ENCODE measurements around the gene CABP1. TPM values are rescaled to one million over a fixed set of nuclear protein-coding genes. Genes with fewer than 3 reads are reported as not detected.

CABP1 gene
- total RNA-seq, 4 donors from 2014 or later: 0.54 to 3.3 (median 0.95) TPM; not detected in 1

DNA sequence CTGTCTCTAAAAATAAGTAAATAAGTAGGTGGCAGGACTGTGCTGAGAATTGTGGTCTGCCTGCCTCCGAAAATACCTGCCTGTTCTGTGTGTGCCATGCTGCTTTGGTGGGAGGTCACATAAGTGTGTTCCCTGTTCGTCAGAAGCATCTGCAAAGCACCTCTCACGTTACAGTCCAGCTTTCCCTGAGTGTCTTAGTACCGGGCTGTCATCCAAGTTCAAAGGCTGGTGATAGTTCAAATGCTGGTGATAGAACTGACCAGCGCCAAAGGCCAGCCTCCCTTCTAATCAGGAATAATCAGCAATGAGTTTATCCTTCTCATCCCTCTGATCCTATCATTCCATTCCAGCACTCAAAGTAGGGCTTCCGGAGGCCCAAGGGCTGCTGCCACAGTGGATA, 5.6 kb downstream of the CABP1 start:
- DNase-seq: no peak
- Histone ChIP-seq H3K27ac (no peak overlapping the region), H3K36me3 (no peaks in the 10 kb centered on the region), H3K9me3 (no peaks in the 10 kb centered on the region), H3K27me3 (peaks cover 0 to 11% of the 10 kb centered on the region in 2 donors), H3K4me1 (peaks cover 0 to 20% (median 9%) of the 10 kb centered on the region in 4 donors), H3K4me3 (no peak overlapping the region)
- TF ChIP-seq POLR2A (IDR thresholded peaks at IDR 0.05): no peak
- TF ChIP-seq CTCF (IDR thresholded peaks at IDR 0.05): no peak

GRCh38 chr12:120647375-120647755, 6.9 kb downstream of the CABP1 start:
- no peak for DNase-seq
- Histone ChIP-seq H3K36me3 (no peaks in the 10 kb centered on the region), H3K27me3 (peaks cover 0 to 2% of the 10 kb centered on the region in 2 donors), H3K27ac (no peak overlapping the region), H3K9me3 (no peaks in the 10 kb centered on the region), H3K4me3 (no peak overlapping the region), H3K4me1 (peaks cover 0 to 12% (median 4%) of the 10 kb centered on the region in 4 donors)
- TF ChIP-seq POLR2A (IDR thresholded peaks at IDR 0.05): no peak
- TF ChIP-seq CTCF (IDR thresholded peaks at IDR 0.05): no peak

GRCh38 chr12:120649442-120650232, 9.2 kb downstream of the CABP1 start:
- H3K27me3 ChIP-seq: no peaks in the 10 kb centered on the region
- peak overlapping the region in 3 of 4 donors; percentile 4 to 35 (median 25) for H3K4me3 ChIP-seq
- peak overlapping the region in 2 of 4 donors; percentile 4 to 14 for H3K27ac ChIP-seq
- no peaks in the 10 kb centered on the region for H3K9me3 ChIP-seq
- no peak for DNase-seq
- H3K4me1 ChIP-seq: peaks cover 0 to 12% (median 4%) of the 10 kb centered on the region in 4 donors
- no peak for TF ChIP-seq POLR2A (IDR thresholded peaks at IDR 0.05)
- peak in 1 of 6 experiments; percentile 21 for TF ChIP-seq CTCF (IDR thresholded peaks at IDR 0.05)
- no peaks in the 10 kb centered on the region for H3K36me3 ChIP-seq

DNA sequence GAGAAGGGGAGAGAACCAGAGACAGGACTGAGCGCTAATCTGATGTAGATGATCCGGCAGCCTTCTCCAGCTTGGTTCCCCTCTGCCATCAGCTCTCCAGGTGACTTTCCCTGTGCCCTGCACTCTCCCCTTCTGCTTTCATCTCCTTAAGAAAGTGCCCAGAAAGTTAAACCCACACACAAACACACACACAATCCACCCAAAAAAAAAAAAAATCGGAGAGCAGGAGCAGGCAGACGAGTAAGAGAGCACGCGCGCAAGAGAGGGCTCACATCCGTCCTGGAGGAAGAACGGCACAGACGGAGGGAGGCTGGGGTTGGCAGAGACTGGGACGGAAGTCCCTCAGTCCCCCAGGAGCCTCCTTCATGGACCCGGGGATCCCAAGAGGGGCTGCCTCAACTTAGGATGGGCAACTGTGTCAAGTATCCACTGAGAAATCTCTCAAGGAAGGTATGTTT, 9.8 kb downstream of the CABP1 start:
- no peaks in the 10 kb centered on the region for H3K27me3 ChIP-seq
- no peak for DNase-seq
- H3K4me1 ChIP-seq: peaks cover 0 to 12% (median 4%) of the 10 kb centered on the region in 4 donors
- TF ChIP-seq CTCF (IDR thresholded peaks at IDR 0.05) (no peak), POLR2A (IDR thresholded peaks at IDR 0.05) (no peak)
- H3K27ac ChIP-seq: peak overlapping the region in 1 of 4 donors; percentile 57
- H3K9me3 ChIP-seq: no peaks in the 10 kb centered on the region
- no peaks in the 10 kb centered on the region for H3K36me3 ChIP-seq
- H3K4me3 ChIP-seq: peak overlapping the region in 1 of 4 donors; percentile 35

DNA sequence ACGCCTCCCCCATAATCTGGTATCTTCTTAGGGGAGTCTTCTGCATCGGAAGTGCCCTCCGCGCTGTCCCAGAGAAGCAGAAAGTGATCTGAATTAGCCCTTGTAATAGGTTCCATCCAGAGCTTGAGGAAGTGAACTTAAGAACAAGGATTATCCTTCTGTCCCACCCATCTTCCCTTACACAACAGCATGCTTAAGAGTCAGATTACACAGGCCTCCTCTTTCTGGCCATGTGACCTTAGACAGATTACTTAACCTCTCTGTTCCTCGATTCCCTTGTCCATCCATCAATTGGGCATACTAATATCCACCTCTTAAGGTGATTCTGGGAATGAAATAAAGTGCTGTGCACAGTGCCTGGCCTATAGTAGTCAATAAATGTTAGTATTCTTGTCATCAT, 11.4 kb downstream of the CABP1 start:
- H3K4me3 ChIP-seq: no peak overlapping the region
- no peaks in the 10 kb centered on the region for H3K27me3 ChIP-seq
- H3K27ac ChIP-seq: no peak overlapping the region
- no peaks in the 10 kb centered on the region for H3K36me3 ChIP-seq
- TF ChIP-seq POLR2A (IDR thresholded peaks at IDR 0.05): no peak
- no peak for TF ChIP-seq CTCF (IDR thresholded peaks at IDR 0.05)
- H3K4me1 ChIP-seq: peaks cover 0 to 12% (median 4%) of the 10 kb centered on the region in 4 donors
- H3K9me3 ChIP-seq: no peaks in the 10 kb centered on the region
- no peak for DNase-seq
